HG03039 (cell line): ENCODE results near the gene HEBP1.

Experiments
- ATAC-seq: cut with Tn5 transposase; IDR thresholded peaks from one replicate; pipeline ENCODE4 v1.9.1; 2021; ENCODE audit warnings: mild to moderate bottlenecking, moderate library complexity; ENCODE audit not compliant: unreplicated experiment

Gene HEBP1

GRCh38 chr12:12992418-12993130 is 7.5 kb downstream of the HEBP1 start:
- ATAC-seq, result no peak

DNA sequence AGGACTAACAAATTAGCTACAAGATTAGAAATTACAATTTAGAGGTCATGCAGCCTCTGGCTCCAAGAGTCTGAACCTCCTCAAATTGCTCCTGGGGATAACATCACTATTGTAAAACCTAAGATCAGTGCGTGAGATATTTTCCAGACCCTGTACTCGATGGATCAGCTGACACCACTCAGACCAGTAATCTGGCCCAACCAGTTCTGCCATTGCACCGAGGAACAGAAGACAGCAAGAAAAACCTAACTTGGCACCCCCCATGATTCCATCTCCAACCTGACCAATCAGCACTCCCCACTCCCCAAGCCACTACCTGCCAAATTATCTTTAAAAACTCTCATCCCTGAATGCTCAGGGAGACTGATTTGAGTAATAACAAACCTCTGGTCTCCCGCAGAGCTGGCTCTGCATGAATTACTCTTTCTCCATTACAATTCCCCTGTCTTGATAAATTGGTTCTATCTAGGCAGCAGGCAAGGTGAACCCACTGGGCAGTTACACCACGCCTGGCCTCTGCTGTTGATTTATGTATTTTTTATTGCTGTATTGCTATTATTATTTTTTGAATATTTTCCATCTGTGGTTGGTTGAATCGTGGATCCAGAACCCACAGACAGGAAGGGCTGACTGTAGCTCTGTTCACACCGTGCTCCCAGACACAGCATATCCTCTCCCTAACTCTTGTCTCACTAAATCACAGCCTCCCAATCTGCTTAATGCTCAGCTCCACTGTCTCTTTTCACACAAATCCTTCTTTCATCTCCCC is 9.2 kb downstream of the HEBP1 start:
- no peak for ATAC-seq

DNA sequence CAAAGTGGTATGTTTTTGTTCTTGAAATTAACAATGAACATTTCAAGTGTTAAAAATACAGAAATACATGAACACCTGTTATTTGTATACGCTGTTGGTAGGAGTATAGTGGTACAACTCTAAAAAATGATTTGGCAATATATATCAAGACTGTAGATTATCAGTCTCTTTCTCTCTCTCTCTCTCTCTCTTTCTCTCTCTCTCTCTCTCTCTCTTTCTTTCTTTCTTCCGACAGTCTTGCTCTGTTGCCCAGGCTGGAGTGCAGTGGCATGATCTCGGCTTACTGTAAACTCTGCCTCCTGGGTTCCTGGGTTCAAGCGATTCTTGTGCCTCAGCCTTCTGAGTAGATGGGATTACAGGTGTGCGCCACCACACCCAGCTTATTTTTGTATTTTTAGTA is 12.6 kb downstream of the HEBP1 start:
- ATAC-seq, result no peak

DNA sequence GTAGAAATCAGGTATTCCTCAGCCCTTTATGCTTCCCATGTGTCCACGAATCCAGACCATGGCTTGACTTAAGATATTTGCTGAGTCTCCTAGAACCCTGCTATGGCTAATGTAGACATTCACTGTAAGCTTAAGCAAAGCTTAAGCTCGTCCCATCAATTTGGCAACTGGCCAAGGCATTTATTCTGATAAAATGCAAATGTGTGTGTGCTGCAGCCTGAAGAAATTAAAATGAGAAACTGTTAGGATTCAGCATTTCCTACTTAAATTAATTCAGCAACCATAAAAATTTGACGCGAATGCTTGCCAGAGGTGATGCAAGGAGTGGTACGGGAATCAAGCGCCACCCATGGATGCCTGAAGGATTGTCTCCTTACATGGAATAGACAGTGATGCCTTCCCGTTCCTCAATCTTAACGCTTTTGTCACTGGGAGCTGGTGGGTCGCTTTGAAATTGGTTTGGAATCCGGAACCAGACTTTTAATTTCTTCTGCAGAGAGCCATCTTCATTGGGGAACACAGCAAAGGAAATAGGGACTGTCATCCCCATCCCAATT is 13.2 kb downstream of the HEBP1 start:
- no peak for ATAC-seq

GRCh38 chr12:12985817-12986408 is 14.2 kb downstream of the HEBP1 start:
- ATAC-seq, result no peak

GRCh38 chr12:12984149-12984548 is 15.9 kb downstream of the HEBP1 start:
- no peak for ATAC-seq

DNA sequence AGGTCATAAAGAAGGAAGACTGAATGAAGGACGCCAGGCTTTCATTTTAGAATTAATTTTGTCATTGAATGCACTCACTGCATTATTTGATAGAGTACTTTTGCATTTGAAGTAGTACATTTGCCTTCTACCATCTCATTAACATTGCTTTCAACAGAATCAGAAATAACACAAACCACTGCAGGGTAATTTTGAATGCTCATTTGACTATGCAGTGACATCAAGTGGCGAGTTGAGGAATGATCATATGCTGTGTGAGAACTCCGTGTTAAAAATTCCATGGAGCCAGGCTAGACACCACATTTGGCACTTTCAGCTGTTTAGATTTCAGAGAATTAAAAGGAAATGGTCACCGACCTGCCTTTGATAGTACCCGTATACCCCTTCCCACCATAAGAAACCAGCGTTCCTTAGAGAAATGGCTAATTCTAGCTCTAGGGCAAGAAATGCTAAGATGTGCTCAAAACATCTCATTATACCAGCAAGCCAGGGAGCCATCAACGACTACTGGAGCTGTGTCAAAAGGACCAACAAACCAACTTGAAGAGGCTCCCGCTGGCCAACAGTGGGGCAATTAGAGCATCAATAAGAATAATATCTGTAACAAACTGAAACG is 16.5 kb downstream of the HEBP1 start:
- no peak for ATAC-seq

DNA sequence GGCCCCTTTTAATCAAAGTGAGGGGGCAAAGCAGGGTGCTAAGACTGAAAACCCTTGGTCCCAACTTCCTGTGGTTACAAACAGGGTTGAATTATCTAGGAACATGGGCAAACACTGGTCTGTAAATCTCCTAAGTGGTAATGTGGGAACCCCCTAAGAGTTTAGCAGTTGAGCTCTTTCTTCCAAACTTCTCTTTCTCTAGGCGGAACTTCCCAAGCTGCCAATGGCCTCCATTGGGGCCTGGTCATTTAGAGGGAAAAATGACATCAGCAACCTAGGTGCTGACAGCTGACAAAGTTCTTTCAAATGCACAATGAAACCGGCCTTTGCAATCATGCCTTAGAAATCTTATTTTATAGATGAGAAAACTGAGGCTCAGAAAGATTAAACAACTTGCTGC is 17.7 kb downstream of the HEBP1 start:
- ATAC-seq, result no peak

DNA sequence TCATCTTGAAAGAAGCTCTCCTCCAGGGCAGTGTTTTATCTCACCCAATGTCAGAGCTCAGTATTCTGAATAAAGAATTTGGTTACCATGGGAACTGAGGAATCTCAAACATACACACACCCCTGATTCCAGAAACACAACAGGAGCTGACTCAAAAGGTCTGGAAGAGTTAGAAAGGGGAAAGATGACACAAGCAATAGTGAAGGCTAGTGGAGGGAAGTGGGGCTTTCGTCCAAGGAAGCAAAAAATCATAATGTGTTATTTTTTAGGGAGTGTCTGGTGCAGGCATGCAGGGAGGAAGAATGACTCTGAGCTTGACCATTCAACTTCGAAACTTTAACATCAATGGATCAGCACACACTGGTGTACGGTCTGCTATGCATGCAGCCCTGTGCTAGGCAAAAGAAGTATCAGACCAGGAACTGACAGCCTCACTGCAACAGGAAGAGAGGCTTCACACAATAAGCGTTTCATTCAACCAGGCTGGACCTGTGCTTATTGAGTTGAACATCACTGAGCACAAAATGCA is 20.3 kb downstream of the HEBP1 start:
- no peak for ATAC-seq

GRCh38 chr12:12979126-12979525 is 20.9 kb downstream of the HEBP1 start:
- ATAC-seq, result no peak

GRCh38 chr12:12977231-12977630 is 22.8 kb downstream of the HEBP1 start:
- ATAC-seq, result no peak

GRCh38 chr12:12976366-12976765 is 23.7 kb downstream of the HEBP1 start:
- ATAC-seq, result no peak

DNA sequence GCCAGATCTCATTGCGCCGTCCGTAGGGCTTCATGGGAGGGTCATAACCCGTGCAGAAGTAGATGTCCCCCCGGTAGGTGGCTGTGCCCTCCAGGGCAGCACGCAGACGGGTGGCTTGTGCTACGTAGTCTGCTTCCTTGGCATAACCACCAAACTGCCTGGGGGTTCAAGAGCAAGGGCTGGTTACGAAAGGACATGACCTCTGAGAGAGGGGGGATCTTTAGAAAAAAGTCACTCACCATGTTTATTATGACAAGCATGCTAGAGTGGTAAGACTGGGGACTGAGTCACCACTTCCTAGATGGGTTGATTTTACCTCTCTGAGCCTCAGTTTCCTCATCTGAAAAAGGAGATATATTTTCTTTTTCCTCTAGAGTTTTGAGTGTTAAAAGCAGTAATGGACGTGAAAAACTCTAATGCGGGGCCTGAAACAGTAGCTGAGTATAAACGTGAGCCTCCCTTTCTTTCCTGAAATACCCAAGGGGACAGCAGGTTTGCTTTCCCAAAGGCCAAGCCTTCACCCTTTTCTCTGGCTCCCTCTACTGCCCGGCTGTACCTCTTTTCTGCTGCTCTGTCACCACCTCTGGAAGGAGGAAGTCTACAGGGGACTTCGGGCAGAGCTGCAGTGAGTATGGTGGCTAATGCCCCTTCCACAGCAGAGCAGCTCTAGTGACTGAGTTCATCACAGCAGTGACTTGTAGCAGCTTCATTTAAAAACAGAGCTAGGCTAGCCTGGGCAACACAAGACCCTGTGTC is 24.6 kb downstream of the HEBP1 start:
- ATAC-seq, result no peak

- ATAC-seq, result no peak
Measured at GRCh38 chr12:12974211-12974610, 25.9 kb downstream of the HEBP1 start.

DNA sequence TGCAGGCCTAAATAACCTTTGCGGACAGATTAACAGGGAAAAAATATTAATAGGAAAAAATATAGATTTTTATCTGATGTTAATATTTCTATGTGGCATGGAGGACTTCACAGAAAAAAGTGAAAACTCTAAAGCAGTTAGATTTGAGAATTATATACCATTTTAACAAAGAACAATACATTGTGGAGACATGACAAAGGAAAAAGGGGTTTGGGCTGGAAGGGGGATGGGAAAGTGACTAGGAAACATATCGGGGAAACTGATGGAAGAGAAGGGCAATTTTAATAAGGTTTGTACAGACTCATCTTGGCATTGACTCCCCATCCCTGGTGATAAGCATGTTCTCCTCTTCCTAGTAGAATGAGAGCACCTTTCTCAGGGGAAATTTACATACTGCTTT is 27.0 kb downstream of the HEBP1 start:
- ATAC-seq, result no peak

DNA sequence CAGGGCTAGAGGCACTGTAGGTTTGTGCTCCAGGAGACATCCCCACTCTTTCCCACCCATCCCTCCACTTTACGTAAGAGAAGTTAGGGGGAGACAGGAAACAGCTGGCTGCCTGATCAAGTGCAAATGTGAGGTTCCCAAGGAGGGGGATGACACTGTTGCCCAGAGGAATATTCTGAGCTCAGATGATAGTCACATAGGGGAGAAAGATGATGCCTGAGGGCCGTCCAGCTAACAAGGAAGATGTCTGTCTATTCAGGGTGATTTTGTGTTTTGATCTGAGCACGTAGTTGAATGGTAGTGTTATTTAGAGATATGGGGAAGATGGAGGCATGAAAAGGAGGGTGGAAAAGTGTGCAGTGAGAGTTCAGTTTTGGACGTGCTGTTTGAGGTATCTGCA is 34.2 kb downstream of the HEBP1 start:
- ATAC-seq, result no peak

- no peak for ATAC-seq
Measured at GRCh38 chr12:12964255-12964654, 35.8 kb downstream of the HEBP1 start.

GRCh38 chr12:12960639-12961209 is 39.3 kb downstream of the HEBP1 start:
- ATAC-seq, result no peak

DNA sequence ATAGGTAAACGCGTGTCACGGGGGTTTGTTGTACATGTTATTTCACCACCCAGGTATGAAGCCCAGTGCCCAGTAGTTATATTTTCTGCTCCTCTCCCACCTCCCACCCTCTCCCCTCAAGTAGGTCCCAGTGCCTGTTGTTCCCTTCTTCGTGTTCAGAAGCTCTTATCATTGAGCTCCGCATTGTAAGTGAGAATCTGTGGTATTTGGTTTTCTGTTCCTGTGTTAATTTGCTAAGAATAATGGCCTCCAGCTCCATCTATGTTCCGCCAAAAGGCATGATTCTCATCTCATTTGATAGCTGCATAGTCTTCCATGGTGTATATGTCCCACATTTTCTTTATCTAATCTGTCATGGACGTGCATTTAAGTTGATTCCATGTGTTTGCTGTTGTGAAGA is 41.2 kb downstream of the HEBP1 start:
- no peak for ATAC-seq
